Heart left ventricle (tissue), 13 donors: ENCODE results near the gene PAIP2B.

Experiments used
- CTCF ChIP-seq, 12 donors: fragments of 200-600 bp; sonication (generic) in 4 of 12; IDR thresholded peaks; one replicate each; pipeline versions ENCODE4 v1.5.0 to v1.8.0; 2018 to 2022; ENCODE audit warnings: antibody characterized with exemption in 12 of 12, mild to moderate bottlenecking in 5 of 12
- POLR2A ChIP-seq, 2 donors: fragments of 450-650 bp; IDR thresholded peaks; one replicate each; pipeline ENCODE4 v1.6.1; 2017; ENCODE audit warnings: antibody characterized with exemption in 2 of 2, mild to moderate bottlenecking in 2 of 2, moderate library complexity in 2 of 2
- donor health status: ischemic (EF 13 %, LVEDD 7.1; RV severe dilation, severe dysfunction).
- donor health status: DM: no; HTN: yes; CAD: no.
- donor health status: DM: no; HTN: no; CAD: no.
- donor health status: ischemic (EF 25% LVEDD 6.9; RV normal size, moderate dysfunction).
- donor health status: ischemic (EF 25% LVEDD 5.7; RV mildly dilated, moderate dysfunction).
- donor health status: ischemic (EF 35%, LVEDD 5.7; RV mildly dilated, moderate dysfunction).
- donor health status: nonischemic (EF 11% LVEDD 7.7; RV severe dilation, severe dysfunction).
- donor health status: DM: yes; HTN: yes; CAD: no.
- donor health status: PGD.
- donor health status: ischemic (EF 29% LVEDD 5.4; RV normal size, mild dysfunction).
- donor health status: nonischemic (EF 23%, LVEDD 6.1; RV moderate dilation, normal function).

DNA sequence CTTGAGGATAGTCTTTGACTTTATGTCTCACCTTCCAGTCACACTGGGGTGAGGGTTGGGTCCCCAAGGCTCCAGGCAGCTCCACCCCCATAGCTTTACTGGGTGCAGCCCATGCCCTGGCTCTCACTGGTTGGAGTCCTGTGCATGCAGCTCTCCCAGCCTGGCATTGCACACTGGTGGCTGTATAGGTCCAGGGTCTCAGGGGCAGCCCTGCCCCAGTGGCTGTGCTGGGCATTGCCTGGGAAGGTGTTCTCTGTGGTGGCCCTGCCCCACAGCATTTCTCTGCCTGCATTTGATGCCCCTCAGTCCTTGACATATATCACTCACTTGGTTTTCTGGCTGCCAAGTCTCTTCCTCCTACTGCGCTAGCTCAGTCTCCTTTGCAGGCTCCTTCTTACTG, 75.3 kb downstream of the PAIP2B start:
- TF ChIP-seq CTCF (IDR thresholded peaks at IDR 0.05): no peak
- TF ChIP-seq POLR2A (IDR thresholded peaks at IDR 0.05): no peak
